WERI-Rb-1 (cell line): ENCODE measurements around the gene CYP3A5.
"Not testable (repeated sequence)": the region's sequence is repeated elsewhere in the genome, so short reads cannot be mapped to it uniquely, and the experiment has no call there.

ENCODE experiments used
- DNase-seq: peaks from one replicate; pipeline ENCODE4 v3.0.0-alpha.2; 2020
- H3K27ac ChIP-seq: fragments of 250-450 bp; sonication (Bioruptor Pico); 2 replicates; pipeline ENCODE4 v1.5.1; 2020; ENCODE audit warnings: mild to moderate bottlenecking, moderate library complexity
- H3K27me3 ChIP-seq: fragments of 250-450 bp; sonication (Bioruptor Pico); 2 replicates; pipeline ENCODE4 v1.5.1; 2021; ENCODE audit warnings: mild to moderate bottlenecking, low read depth, moderate library complexity; ENCODE audit not compliant: insufficient read depth, severe bottlenecking
- H3K36me3 ChIP-seq: fragments of 250-450 bp; sonication (Bioruptor Pico); 2 replicates; pipeline ENCODE4 v1.5.1; 2020; ENCODE audit warnings: mild to moderate bottlenecking, moderate library complexity
- H3K4me3 ChIP-seq: 2 replicates; pipeline ENCODE4 v1.5.1; 2011; ENCODE audit warnings: low read depth, mild to moderate bottlenecking, control low read depth, low read length
- H3K9me3 ChIP-seq: fragments of 250-450 bp; sonication (Bioruptor Pico); 2 replicates; pipeline ENCODE4 v1.5.1; 2021; ENCODE audit warnings: mild to moderate bottlenecking, moderate library complexity; ENCODE audit not compliant: severe bottlenecking
- CTCF ChIP-seq: IDR thresholded peaks from 2 replicates; pipeline ENCODE4 v1.5.1; 2011; ENCODE audit warnings: low read depth, mild to moderate bottlenecking, control low read depth, inconsistent platforms, low read length

The CYP3A5 gene

GRCh38 chr7:99694201-99694911 is 14.6 kb upstream of the CYP3A5 start:
- Histone ChIP-seq H3K9me3 (peaks cover 5% of the 10 kb centered on the region), H3K36me3 (no peaks in the 10 kb centered on the region), H3K4me3 (no peak overlapping the region), H3K27me3 (no peaks in the 10 kb centered on the region), H3K27ac (no peak overlapping the region)
- DNase-seq = no peak
- TF ChIP-seq CTCF = no peak

GRCh38 chr7:99693427-99694200 is 13.8 kb upstream of the CYP3A5 start:
- Histone ChIP-seq H3K4me3 (no peak overlapping the region), H3K9me3 (peaks cover 5% of the 10 kb centered on the region), H3K27ac (no peak overlapping the region), H3K36me3 (no peaks in the 10 kb centered on the region), H3K27me3 (no peaks in the 10 kb centered on the region)
- DNase-seq = no peak
- no peak for TF ChIP-seq CTCF

GRCh38 chr7:99693100-99693426 is 13.3 kb upstream of the CYP3A5 start:
- Histone ChIP-seq H3K9me3 (peaks cover 5% of the 10 kb centered on the region), H3K27me3 (no peaks in the 10 kb centered on the region), H3K27ac (no peak overlapping the region), H3K4me3 (no peak overlapping the region), H3K36me3 (no peaks in the 10 kb centered on the region)
- TF ChIP-seq CTCF = no peak
- no peak for DNase-seq

GRCh38 chr7:99692563-99692962 is 12.8 kb upstream of the CYP3A5 start:
- H3K36me3 ChIP-seq, H3K27ac ChIP-seq, H3K9me3 ChIP-seq, H3K4me3 ChIP-seq, H3K27me3 ChIP-seq, DNase-seq: not testable (repeated sequence)

- not testable (repeated sequence) for H3K27ac ChIP-seq, H3K36me3 ChIP-seq, H3K9me3 ChIP-seq, H3K4me3 ChIP-seq, DNase-seq, H3K27me3 ChIP-seq
Measured at GRCh38 chr7:99691658-99692057, 11.9 kb upstream of the CYP3A5 start.

- not testable (repeated sequence) for H3K9me3 ChIP-seq, H3K27ac ChIP-seq, H3K36me3 ChIP-seq, DNase-seq, H3K27me3 ChIP-seq, H3K4me3 ChIP-seq
Measured at GRCh38 chr7:99690918-99691317, 11.1 kb upstream of the CYP3A5 start.

- DNase-seq, H3K27me3 ChIP-seq, H3K4me3 ChIP-seq, H3K27ac ChIP-seq, H3K36me3 ChIP-seq: not testable (repeated sequence)
- peaks cover 14% of the 10 kb centered on the region for H3K9me3 ChIP-seq
Measured at GRCh38 chr7:99685871-99686608, 6.2 kb upstream of the CYP3A5 start.
